Epidermal melanocyte (primary cell): Measurements from ENCODE around the gene PTGER4.
"Not testable (repeated sequence)": the region's sequence is repeated elsewhere in the genome, so short reads cannot be mapped to it uniquely, and the experiment has no call there.

Source experiments
- DNase-seq: peaks from one replicate; pipeline ENCODE4 v3.0.0; 2011; ENCODE audit warnings: low spot score; ENCODE audit not compliant: insufficient read length

PTGER4 gene

GRCh38 chr5:40679913-40680681 lies at the start of gene PTGER4:
Gene PTGER4 (plus strand): TSS chr5:40679915. CDS start chr5:40680994, 1,079 bp downstream.
- no peak for DNase-seq

GRCh38 chr5:40630126-40630525 lies 49.6 kb upstream of the PTGER4 start:
- no peak for DNase-seq

- no peak for DNase-seq
Measured at GRCh38 chr5:40631236-40631635, 48.5 kb upstream of the PTGER4 start.

GRCh38 chr5:40634154-40634553 lies 45.6 kb upstream of the PTGER4 start:
- DNase-seq, result no peak

GRCh38 chr5:40634593-40634992 lies 45.1 kb upstream of the PTGER4 start:
- DNase-seq, result no peak

GRCh38 chr5:40639531-40639930 lies 40.2 kb upstream of the PTGER4 start:
- DNase-seq, result not testable (repeated sequence)

GRCh38 chr5:40646266-40646665 lies 33.4 kb upstream of the PTGER4 start:
- DNase-seq, result no peak

- DNase-seq, result no peak
Measured at GRCh38 chr5:40648150-40648549, 31.6 kb upstream of the PTGER4 start.

GRCh38 chr5:40649463-40650030 lies 30.2 kb upstream of the PTGER4 start:
- no peak for DNase-seq

- DNase-seq, result no peak
Measured at GRCh38 chr5:40651201-40651600, 28.5 kb upstream of the PTGER4 start.

- DNase-seq, result no peak
Measured at GRCh38 chr5:40652441-40653220, 27.1 kb upstream of the PTGER4 start.

- no peak for DNase-seq
Measured at GRCh38 chr5:40653221-40654022, 26.3 kb upstream of the PTGER4 start.

- no peak for DNase-seq
Measured at GRCh38 chr5:40654377-40654991, 25.2 kb upstream of the PTGER4 start.

GRCh38 chr5:40655138-40655537 lies 24.6 kb upstream of the PTGER4 start:
- no peak for DNase-seq

- not testable (repeated sequence) for DNase-seq
Measured at GRCh38 chr5:40656091-40656490, 23.6 kb upstream of the PTGER4 start.

- no peak for DNase-seq
Measured at GRCh38 chr5:40656766-40657165, 22.9 kb upstream of the PTGER4 start.

GRCh38 chr5:40660751-40661150 lies 19.0 kb upstream of the PTGER4 start:
- no peak for DNase-seq

GRCh38 chr5:40665635-40666298 lies 13.9 kb upstream of the PTGER4 start:
- no peak for DNase-seq

GRCh38 chr5:40666657-40667056 lies 13.1 kb upstream of the PTGER4 start:
- DNase-seq, result no peak

GRCh38 chr5:40667161-40667663 lies 12.5 kb upstream of the PTGER4 start:
- DNase-seq, result no peak
